Stimulated activated CD8-positive, alpha-beta memory T cell treated with anti-CD3 and anti-CD28 coated beads, Interleukin-15, amount 100 ng/mL, for 48 hours (primary cell): ENCODE results near the gene SMAD6.
"Not testable (repeated sequence)": the region's sequence is repeated elsewhere in the genome, so short reads cannot be mapped to it uniquely, and the experiment has no call there.

Experiments
- DNase-seq, 2 donors: peaks; one replicate each; pipeline ENCODE4 v3.0.0-alpha.2; 2020; ENCODE audit warnings: low read depth in 2 of 2

Gene SMAD6

DNA sequence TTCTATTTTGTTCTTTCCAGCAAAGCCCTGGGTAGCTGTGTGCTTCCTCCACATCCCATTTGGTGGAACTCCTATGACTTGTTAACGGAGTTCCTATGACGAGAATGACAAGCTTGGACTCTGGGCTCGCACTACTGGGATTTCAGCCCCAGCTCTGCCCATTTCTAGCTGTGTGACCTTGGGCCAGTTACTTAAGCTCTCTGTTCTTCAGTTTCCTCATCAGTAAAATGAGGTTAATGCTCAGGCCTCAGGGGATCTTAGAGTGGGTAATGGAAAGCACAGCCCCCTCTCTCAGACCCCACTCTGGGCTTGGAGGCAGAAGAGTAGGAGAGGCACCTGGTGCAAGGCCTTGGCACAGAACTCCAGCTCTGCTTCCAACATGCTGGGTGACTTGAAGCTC is 123.1 kb downstream of the SMAD6 start:
- no peak for DNase-seq

DNA sequence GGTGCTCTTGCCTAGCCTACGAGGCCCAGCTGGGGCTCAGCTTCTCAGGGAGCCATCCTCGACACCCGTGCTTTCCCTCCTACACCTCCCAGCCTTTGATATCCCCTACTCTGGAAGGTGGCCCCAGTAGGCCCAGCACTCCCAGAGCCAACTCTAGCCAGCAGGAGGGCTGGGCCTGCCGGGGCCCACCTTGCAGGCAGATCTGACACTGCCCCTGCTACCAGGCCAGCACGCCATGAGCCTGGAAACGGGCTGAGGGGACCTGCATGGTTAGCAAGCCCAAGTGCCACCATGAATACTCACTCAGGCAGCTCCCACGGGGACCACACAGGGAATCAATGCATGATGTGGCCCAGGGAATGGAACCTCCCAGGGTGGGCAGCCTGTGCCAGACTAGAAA is 123.7 kb downstream of the SMAD6 start:
- no peak for DNase-seq

DNA sequence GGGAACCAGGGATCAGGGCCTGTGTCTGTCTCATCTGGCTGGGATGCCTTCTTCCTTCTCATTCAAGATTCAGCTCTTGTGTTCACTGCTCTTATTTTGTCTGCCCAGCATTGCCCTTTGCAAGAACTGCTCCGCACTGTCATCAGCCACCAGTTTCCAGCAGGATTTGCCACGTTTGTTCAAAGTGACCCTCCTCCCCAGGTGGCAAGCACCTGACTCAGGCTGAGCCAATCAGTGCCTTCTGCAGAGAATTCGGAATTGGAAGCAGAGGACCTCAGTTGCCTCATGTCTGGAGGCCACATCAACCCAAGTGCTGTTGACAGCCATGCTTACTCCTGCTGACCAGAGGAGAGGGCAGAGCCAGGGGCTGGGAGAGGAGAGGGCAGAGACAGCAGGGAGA is 124.5 kb downstream of the SMAD6 start:
- no peak for DNase-seq

DNA sequence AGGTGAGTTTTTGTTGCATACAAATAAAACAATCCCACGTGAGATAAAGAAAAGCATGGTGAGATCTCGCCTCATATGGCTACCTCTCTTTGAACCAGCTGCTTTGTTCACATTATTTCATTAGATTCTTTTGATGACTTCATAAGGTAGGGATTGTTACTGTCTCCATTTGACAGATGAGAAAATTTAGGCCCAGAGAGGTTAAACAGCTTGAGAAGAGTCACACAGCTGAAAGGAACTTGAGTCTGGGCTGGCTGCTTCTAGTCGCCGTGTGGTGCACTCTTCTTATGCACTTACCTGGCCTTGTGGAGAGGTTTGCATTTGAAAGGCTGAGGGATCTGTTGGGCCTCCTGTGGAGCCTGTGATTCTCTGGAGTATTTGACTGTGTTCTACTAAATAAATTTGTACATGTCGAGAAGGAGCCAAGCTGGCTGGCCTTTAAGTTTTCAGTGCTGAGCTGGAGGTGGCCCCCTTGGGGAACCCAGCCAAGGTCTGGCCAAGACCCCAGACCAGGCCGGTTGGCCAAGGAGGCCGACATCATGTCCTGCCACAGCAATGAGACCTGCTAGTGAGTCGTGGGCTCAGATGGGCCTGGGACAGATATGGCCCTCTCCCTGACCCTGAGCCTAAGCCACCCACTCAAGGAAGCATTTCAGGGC is 125.1 kb downstream of the SMAD6 start:
- no peak for DNase-seq

DNA sequence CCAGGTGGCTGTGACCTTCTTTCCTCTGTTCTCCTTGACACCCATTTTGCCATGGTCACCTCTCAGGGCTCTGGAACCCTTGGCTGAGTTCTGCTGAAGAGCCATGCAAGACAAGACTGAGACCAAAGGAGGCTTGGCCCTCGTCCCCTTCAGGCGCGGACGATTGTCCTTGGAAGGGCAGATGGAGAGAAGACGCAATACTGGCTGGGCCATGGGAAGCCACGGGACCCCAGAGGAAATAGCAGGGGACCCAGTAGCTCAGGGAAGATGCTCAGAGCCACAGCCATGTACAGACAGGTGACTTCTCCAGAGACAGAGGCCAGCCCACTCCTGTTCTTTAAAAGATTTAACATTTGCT is 125.6 kb downstream of the SMAD6 start:
- no peak for DNase-seq

DNA sequence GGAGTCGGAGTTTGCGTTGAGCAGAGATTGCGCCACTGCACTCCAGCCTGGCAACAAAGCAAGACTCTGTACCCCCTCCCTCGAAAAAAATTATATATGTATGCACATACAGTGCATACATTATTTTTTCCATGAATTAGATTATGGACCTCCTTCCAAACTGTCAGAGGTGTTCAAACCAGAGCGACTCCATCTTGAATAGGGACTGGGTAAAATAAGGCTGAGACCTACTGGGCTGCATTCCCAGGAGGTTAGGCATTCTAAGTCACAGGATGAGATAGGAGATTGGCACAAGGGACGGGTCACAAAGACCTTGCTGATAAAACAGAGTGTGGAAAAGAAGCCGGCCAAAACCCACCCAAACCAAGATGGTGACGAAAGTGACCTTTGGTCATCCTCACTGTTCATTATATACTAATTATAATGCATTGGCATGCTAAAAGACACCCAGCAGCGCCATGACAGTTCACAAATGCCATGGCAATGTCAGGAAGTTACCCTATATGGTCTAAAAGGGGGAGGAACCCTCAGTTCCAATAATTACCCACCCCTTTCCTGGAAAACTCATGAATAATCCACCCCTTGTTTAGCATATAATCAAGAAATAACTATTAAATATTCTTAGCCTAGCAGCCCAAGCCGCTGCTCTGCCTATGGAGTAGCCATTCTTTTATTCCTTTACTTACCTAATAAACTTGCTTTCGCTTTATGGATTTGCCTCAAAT is 126.9 kb downstream of the SMAD6 start:
- DNase-seq = not testable (repeated sequence)

DNA sequence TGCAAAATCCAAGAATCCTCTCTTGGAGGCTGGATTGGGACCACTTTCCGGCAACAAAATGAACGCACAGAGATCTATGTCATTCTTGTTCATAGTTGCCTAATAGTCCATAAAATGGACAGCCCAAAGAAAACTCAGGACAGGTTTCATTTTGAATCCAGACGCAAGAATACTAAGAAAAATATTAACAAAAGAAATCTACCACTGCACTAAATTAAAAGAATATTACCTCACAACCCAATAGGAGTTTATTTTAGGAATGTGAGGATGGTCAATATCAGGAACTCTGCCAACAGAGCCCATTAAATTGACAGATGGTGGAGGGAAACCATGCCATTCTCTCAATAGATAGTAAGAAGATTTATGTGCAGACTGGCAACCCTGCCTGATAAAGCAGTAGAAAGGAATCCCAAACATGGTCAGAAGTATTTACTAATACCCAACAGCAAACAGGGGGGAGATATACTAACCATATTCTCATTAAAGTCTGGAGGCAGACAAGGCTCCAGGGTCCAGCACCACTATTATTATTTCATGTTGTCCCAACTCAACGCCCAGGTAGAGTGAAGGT is 127.6 kb downstream of the SMAD6 start:
- DNase-seq = no peak

DNA sequence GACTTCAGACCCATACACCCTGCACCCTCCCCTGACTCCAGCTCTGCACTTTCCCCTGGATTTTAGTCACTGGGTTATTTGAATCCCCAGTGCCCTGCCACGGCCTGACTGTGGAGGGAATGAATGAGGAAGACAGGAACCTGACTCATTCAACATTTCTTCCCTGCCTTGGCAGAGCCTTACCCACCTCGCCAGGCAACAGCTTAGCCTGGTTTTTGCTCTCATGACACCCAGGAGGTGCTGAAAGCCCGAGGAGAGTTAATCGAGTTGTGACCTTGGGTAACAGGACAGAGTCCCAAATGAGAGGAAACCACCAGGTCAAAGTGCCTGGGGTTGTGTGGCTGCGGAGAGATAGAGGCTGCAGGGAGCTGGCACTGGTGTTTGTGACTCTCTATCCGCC is 128.3 kb downstream of the SMAD6 start:
- DNase-seq = no peak

DNA sequence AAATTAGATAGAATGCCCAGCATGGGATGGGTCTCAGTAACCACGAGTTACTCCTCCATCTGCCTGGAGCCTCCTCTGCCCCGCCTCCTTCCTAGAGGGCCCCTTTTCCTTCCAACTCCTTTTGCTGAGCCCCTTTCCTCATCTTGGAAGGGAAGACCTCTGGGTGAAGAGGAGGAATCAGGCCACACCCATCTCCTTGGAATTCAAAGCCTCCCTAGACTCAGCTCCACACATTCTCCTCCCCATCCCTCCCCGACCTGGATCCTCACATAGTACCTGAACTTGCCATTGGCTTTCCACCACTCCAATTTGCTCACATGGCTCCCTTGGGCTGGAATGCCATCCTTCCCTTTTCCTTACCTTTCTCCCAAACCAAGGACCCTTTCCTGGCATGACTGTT is 128.8 kb downstream of the SMAD6 start:
- DNase-seq = no peak

DNA sequence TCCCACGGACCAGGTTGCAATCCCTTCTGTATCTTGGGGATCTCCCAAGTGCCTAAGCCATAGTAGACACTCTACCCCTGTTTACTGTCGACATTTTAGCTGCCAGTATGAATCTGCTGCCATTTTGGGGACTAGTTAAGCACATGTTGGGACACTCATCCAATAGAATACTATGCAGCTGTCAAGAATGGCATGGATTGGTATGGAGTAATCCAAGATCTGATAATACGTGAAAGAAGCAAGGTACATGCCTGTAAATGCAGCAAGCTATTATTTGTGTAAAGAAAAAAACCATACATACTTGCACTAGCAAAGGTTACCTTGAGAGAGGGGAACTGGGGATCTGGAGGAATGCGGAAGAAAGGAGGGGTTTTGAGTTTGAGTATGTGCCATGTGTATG is 129.3 kb downstream of the SMAD6 start:
- no peak for DNase-seq

DNA sequence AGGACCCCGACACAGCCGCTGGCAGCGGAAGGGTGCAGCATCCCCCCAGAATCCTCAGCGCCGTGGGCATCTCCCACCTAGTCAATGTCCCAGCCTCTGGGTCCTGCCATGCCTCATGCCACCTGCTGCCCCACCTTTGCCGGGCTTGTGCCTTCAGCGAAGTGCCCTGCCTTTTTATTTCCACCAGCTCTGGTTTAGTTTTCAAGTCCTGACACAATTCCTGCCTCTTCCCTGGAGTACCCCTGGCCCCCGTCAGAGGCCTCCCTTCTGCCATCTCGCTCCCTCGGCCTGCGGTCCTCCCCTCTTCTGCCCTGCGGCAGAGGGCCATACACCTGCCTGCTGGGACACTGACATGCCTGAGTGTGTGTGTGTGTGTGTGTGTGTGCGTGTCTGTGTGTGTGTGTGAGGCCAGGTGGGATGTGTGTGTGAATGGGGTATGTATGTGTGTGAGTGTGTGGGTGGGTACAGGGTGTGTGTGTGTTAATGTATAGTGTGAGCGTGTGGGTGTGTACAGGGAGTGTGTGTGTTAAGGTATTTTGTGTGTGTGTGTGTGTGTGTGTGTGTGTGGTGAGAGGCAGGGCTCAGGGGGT is 129.9 kb downstream of the SMAD6 start:
- no peak for DNase-seq
